ENCODE measurements around the gene ABCG2.
A peak's percentile ranks its signal among the peaks of the same experiment; 100 is the strongest.

ABCG2 gene

DNA sequence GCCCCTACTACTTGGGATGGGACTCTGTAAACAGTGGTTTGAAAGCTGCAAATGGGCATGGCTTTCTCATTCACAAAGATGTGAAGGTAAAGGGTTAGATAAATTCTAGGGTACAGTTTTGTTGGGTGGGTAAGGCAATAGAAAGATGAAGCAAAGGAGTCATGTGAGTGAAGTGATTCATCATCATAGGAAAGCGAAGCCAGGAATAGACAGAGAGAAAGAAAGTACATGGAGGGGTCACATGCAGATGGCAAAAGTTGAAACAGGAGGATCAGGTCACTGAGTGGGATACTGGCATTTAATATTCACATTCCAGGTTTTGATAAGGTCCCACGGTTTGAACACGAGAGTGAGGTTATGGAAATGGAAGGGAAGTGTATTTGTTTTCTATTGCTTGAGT is 8.2 kb upstream of the ABCG2 start (continued):
- TF ChIP-seq, protein P1, sequence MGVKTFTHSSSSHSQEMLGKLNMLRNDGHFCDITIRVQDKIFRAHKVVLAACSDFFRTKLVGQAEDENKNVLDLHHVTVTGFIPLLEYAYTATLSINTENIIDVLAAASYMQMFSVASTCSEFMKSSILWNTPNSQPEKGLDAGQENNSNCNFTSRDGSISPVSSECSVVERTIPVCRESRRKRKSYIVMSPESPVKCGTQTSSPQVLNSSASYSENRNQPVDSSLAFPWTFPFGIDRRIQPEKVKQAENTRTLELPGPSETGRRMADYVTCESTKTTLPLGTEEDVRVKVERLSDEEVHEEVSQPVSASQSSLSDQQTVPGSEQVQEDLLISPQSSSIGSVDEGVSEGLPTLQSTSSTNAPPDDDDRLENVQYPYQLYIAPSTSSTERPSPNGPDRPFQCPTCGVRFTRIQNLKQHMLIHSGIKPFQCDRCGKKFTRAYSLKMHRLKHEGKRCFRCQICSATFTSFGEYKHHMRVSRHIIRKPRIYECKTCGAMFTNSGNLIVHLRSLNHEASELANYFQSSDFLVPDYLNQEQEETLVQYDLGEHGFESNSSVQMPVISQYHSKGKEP (tag by site-specific recombination; IDR thresholded peaks at IDR 0.05) = no peak

DNA sequence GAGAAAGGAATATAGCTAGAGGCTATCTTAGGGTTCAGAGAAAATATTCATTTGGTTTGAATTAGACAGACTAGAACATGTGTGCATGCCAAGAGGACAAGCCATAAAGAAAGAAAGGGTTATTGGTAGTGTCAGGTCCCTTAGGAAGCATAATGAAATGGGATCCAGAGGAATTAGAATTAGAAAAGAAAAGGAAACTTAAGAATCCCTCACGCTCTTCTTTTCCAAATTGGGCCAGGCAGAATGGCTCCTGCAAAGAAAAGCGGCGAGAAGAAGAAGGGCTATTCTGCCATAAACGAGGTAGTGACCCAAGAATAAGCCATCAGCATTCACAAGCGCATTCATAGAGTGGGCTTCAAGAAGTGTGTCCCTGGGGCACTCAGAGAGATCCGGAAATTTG is 4.9 kb upstream of the ABCG2 start:
- Histone ChIP-seq H3K4me3 (ENCODE audit: low read depth, low read length) (no peak overlapping the region), H3K27ac (ENCODE audit: extremely low read depth, low read depth, low read length) (no peak overlapping the region), H3K36me3 (ENCODE audit: control insufficient read depth in 2 of 2, insufficient read depth in 1 of 2, low read length in 2 of 2) (no peaks in the 10 kb centered on the region), H3K4me1 (ENCODE audit: control insufficient read depth, insufficient read depth, low read length) (no peaks in the 10 kb centered on the region), H3K9me3 (ENCODE audit: control insufficient read depth, insufficient read depth, low read depth, low read length) (no peaks in the 10 kb centered on the region)
- TF ChIP-seq, protein P2, sequence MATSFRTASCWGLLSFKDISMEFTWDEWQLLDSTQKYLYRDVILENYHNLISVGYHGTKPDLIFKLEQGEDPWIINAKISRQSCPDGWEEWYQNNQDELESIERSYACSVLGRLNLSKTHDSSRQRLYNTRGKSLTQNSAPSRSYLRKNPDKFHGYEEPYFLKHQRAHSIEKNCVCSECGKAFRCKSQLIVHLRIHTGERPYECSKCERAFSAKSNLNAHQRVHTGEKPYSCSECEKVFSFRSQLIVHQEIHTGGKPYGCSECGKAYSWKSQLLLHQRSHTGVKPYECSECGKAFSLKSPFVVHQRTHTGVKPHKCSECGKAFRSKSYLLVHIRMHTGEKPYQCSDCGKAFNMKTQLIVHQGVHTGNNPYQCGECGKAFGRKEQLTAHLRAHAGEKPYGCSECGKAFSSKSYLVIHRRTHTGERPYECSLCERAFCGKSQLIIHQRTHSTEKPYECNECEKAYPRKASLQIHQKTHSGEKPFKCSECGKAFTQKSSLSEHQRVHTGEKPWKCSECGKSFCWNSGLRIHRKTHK (tag by site-specific recombination; IDR thresholded peaks at IDR 0.05) = no peak
- TF ChIP-seq ZNF121 (tag by site-specific recombination; IDR thresholded peaks at IDR 0.05) (no peak), ZNF423 (tag by site-specific recombination; IDR thresholded peaks at IDR 0.05) (no peak), ZNF555 (tag by site-specific recombination; conservative IDR thresholded peaks at IDR 0.05) (no peak), ZNF677 (tag by site-specific recombination; IDR thresholded peaks at IDR 0.05) (no peak), ZNF658 (tag by site-specific recombination; IDR thresholded peaks at IDR 0.05) (no peak), ZBTB8A (tag by site-specific recombination; IDR thresholded peaks at IDR 0.05) (no peak), ZNF157 (tag by site-specific recombination; IDR thresholded peaks at IDR 0.05) (no peak), ZFHX2 (tag by site-specific recombination; conservative IDR thresholded peaks at IDR 0.05) (no peak)
- TF ChIP-seq, protein P3, sequence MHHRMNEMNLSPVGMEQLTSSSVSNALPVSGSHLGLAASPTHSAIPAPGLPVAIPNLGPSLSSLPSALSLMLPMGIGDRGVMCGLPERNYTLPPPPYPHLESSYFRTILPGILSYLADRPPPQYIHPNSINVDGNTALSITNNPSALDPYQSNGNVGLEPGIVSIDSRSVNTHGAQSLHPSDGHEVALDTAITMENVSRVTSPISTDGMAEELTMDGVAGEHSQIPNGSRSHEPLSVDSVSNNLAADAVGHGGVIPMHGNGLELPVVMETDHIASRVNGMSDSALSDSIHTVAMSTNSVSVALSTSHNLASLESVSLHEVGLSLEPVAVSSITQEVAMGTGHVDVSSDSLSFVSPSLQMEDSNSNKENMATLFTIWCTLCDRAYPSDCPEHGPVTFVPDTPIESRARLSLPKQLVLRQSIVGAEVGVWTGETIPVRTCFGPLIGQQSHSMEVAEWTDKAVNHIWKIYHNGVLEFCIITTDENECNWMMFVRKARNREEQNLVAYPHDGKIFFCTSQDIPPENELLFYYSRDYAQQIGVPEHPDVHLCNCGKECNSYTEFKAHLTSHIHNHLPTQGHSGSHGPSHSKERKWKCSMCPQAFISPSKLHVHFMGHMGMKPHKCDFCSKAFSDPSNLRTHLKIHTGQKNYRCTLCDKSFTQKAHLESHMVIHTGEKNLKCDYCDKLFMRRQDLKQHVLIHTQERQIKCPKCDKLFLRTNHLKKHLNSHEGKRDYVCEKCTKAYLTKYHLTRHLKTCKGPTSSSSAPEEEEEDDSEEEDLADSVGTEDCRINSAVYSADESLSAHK (tag by site-specific recombination; IDR thresholded peaks at IDR 0.05) = no peak
- TF ChIP-seq, protein P4, sequence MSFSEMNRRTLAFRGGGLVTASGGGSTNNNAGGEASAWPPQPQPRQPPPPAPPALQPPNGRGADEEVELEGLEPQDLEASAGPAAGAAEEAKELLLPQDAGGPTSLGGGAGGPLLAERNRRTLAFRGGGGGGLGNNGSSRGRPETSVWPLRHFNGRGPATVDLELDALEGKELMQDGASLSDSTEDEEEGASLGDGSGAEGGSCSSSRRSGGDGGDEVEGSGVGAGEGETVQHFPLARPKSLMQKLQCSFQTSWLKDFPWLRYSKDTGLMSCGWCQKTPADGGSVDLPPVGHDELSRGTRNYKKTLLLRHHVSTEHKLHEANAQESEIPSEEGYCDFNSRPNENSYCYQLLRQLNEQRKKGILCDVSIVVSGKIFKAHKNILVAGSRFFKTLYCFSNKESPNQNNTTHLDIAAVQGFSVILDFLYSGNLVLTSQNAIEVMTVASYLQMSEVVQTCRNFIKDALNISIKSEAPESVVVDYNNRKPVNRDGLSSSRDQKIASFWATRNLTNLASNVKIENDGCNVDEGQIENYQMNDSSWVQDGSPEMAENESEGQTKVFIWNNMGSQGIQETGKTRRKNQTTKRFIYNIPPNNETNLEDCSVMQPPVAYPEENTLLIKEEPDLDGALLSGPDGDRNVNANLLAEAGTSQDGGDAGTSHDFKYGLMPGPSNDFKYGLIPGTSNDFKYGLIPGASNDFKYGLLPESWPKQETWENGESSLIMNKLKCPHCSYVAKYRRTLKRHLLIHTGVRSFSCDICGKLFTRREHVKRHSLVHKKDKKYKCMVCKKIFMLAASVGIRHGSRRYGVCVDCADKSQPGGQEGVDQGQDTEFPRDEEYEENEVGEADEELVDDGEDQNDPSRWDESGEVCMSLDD (tag by site-specific recombination; IDR thresholded peaks at IDR 0.05) = no peak
- ChIA-PET POLR2A (no interaction called here), CTCF (no interaction called here)

DNA sequence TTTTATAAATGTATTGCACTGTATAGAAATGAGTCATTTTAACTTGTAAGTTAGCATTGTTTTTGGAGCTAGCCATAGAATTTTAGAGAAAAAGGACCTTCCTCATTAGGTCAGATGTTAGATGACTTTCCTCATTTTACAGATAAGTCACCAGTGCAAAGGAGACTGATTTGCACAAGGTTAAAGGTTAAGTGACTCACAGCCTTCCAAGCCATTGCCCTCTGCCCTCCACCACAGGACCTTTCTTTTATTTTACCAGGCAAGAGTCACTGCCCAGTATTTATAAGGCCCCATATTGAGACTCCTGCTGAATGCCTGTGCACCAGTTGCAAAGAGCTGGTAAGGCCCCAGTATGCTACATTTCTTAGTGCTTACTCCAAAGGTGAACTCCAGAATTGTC is 4.2 kb upstream of the ABCG2 start:
- POLR2A ChIA-PET = no interaction called here
- H3K4me1 ChIP-seq (ENCODE audit: control insufficient read depth, insufficient read depth, low read length) = no peaks in the 10 kb centered on the region
- H3K4me3 ChIP-seq (ENCODE audit: low read depth, low read length) = no peak overlapping the region
- TF ChIP-seq ZNF473 (tag by site-specific recombination; IDR thresholded peaks at IDR 0.05) (no peak), ZNF24 (tag by site-specific recombination; IDR thresholded peaks at IDR 0.05) (no peak), ZIC2 (tag by site-specific recombination; IDR thresholded peaks at IDR 0.05) (peak; percentile 51; the same call in 1 of the 2 replicates), ZBTB1 (tag by site-specific recombination; IDR thresholded peaks at IDR 0.05) (no peak), HOXD13 (CRISPR knock-in tag; IDR thresholded peaks at IDR 0.05; ENCODE audit: borderline replicate concordance) (no peak), ZNF560 (tag by site-specific recombination; IDR thresholded peaks at IDR 0.05; ENCODE audit: borderline replicate concordance) (no peak), ZNF555 (tag by site-specific recombination; conservative IDR thresholded peaks at IDR 0.05) (no peak)
- TF ChIP-seq, protein P5, sequence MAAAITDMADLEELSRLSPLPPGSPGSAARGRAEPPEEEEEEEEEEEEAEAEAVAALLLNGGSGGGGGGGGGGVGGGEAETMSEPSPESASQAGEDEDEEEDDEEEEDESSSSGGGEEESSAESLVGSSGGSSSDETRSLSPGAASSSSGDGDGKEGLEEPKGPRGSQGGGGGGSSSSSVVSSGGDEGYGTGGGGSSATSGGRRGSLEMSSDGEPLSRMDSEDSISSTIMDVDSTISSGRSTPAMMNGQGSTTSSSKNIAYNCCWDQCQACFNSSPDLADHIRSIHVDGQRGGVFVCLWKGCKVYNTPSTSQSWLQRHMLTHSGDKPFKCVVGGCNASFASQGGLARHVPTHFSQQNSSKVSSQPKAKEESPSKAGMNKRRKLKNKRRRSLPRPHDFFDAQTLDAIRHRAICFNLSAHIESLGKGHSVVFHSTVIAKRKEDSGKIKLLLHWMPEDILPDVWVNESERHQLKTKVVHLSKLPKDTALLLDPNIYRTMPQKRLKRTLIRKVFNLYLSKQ (tag by site-specific recombination; IDR thresholded peaks at IDR 0.05; ENCODE audit: borderline replicate concordance) = no peak
- no peaks in the 10 kb centered on the region for H3K36me3 ChIP-seq (ENCODE audit: control insufficient read depth in 2 of 2, insufficient read depth in 1 of 2, low read length in 2 of 2)
- H3K9me3 ChIP-seq (ENCODE audit: control insufficient read depth, insufficient read depth, low read depth, low read length) = no peaks in the 10 kb centered on the region
- H3K27ac ChIP-seq (ENCODE audit: extremely low read depth, low read depth, low read length) = no peak overlapping the region
- CTCF ChIA-PET = no interaction called here
